Measurements from ENCODE around the gene ENO2.

Gene ENO2

GRCh38 chr12:6957741-6958608, 43.6 kb downstream of the ENO2 start:
- H3K27me3 ChIP-seq (ENCODE audit: control insufficient read depth, insufficient read depth, low read length, poor library complexity, severe bottlenecking): no peaks in the 10 kb centered on the region
- H3K4me3 ChIP-seq (ENCODE audit: insufficient read depth, low read depth, low read length): no peak overlapping the region
- no peak overlapping the region for H3K27ac ChIP-seq (ENCODE audit: insufficient read depth, low read depth, low read length, poor library complexity, severe bottlenecking)
- 91 to 92% methylated on average over 28 of the region's 28 CpGs for WGBS, 2 experiments
- H3K36me3 ChIP-seq (ENCODE audit: control insufficient read depth, insufficient read depth, low read length): no peaks in the 10 kb centered on the region
- H3K4me1 ChIP-seq (ENCODE audit: control insufficient read depth, insufficient read depth, low read length): peaks cover 30% of the 10 kb centered on the region
- no peaks in the 10 kb centered on the region for H3K9me3 ChIP-seq (ENCODE audit: control insufficient read depth, low read length)

GRCh38 chr12:6958609-6959057, 44.3 kb downstream of the ENO2 start:
- H3K4me1 ChIP-seq (ENCODE audit: control insufficient read depth, insufficient read depth, low read length): peaks cover 28% of the 10 kb centered on the region
- H3K4me3 ChIP-seq (ENCODE audit: insufficient read depth, low read depth, low read length): no peak overlapping the region
- WGBS, 2 experiments: 89 to 90% methylated on average over 10 of the region's 10 CpGs
- no peaks in the 10 kb centered on the region for H3K27me3 ChIP-seq (ENCODE audit: control insufficient read depth, insufficient read depth, low read length, poor library complexity, severe bottlenecking)
- no peaks in the 10 kb centered on the region for H3K9me3 ChIP-seq (ENCODE audit: control insufficient read depth, low read length)
- no peak overlapping the region for H3K27ac ChIP-seq (ENCODE audit: insufficient read depth, low read depth, low read length, poor library complexity, severe bottlenecking)
- no peaks in the 10 kb centered on the region for H3K36me3 ChIP-seq (ENCODE audit: control insufficient read depth, insufficient read depth, low read length)

DNA sequence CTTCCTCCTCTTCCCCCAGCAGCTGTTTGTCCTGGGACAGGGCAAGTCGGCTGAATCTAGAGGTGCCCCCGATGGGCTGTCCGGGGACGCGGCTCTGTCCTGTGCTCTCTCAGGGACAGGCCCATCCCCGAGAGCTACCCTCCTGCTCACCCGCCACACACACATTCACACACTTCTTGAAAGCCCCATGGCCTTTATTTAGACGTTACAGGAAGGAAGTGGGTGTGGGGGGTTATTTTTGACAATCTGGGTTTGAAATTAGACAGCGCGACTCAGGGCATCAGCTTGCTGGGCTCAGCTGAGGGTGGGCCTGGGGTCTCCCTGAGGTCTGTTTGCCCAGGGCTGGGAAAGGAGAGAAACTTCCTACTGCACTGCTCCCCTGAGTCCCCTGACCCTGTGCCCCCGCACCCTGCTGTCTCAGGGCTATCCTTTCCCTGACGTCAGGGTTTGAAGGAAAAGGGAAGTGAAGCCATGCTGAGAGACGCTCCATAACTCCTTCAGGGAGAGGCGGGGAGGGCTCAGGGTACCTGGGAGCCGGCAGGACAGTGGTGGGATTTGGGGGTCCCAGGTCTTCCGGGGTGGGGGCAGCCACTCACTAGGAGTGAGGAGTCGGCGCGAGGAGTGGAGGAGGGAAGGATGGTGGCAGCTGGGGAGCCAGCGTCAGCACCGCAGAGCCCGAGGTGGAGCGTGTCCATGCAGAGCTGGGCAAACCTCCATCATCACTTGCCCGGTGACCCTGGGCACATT, 44.9 kb downstream of the ENO2 start:
- 85 to 86% methylated on average over 22 to 23 of the region's 24 CpGs for WGBS, 2 experiments
- no peaks in the 10 kb centered on the region for H3K36me3 ChIP-seq (ENCODE audit: control insufficient read depth, insufficient read depth, low read length)
- H3K27me3 ChIP-seq (ENCODE audit: control insufficient read depth, insufficient read depth, low read length, poor library complexity, severe bottlenecking): no peaks in the 10 kb centered on the region

GRCh38 chr12:6959805-6960592, 45.6 kb downstream of the ENO2 start:
- H3K27me3 ChIP-seq (ENCODE audit: control insufficient read depth, insufficient read depth, low read length, poor library complexity, severe bottlenecking): no peaks in the 10 kb centered on the region
- H3K36me3 ChIP-seq (ENCODE audit: control insufficient read depth, insufficient read depth, low read length): no peaks in the 10 kb centered on the region
- H3K4me3 ChIP-seq (ENCODE audit: insufficient read depth, low read depth, low read length): no peak overlapping the region
- peaks cover 26% of the 10 kb centered on the region for H3K4me1 ChIP-seq (ENCODE audit: control insufficient read depth, insufficient read depth, low read length)
- H3K27ac ChIP-seq (ENCODE audit: insufficient read depth, low read depth, low read length, poor library complexity, severe bottlenecking): no peak overlapping the region
- no peaks in the 10 kb centered on the region for H3K9me3 ChIP-seq (ENCODE audit: control insufficient read depth, low read length)
- 93 to 94% methylated on average over 26 of the region's 26 CpGs for WGBS, 2 experiments

More for the DNA sequence above, 44.9 kb downstream of the ENO2 start:
- Histone ChIP-seq H3K9me3 (ENCODE audit: control insufficient read depth, low read length) (no peaks in the 10 kb centered on the region), H3K4me3 (ENCODE audit: insufficient read depth, low read depth, low read length) (no peak overlapping the region), H3K4me1 (ENCODE audit: control insufficient read depth, insufficient read depth, low read length) (peaks cover 26% of the 10 kb centered on the region), H3K27ac (ENCODE audit: insufficient read depth, low read depth, low read length, poor library complexity, severe bottlenecking) (no peak overlapping the region)

DNA sequence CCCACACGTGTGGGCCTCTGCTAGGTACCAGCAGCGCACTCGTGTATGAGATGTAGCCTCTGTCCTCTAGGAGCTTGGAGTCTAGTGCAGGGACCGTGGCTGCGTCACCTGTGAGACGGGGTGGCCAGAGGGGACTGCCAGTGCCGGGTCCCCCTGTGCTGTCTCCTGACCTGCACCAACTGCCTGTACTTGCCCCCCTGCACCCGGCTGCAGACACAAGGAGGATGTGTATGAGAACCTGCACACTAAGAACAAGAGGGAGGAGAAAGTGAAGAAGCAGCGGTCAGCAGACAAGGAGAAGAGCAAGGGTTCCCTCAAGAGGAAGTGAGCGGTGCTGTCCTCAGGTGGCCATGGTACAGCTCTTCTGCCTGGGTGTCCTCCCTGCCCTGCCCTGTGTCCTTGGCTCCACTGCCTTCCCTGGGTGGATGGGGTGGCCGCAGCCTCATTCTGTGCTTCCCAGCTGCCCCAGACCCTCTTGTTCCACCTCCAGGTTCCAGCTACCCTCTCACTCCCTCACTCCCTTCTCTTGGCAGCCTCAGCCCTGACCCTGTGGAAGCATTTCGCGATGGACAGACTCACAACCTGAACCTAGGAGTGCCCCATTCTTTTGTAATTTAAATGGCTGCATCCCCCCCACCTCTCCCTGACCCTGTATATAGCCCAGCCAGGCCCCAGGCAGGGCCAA, 46.4 kb downstream of the ENO2 start:
- H3K36me3 ChIP-seq (ENCODE audit: control insufficient read depth, insufficient read depth, low read length): peaks cover 1% of the 10 kb centered on the region
- 84 to 85% methylated on average over 13 of the region's 13 CpGs for WGBS, 2 experiments
- no peaks in the 10 kb centered on the region for H3K27me3 ChIP-seq (ENCODE audit: control insufficient read depth, insufficient read depth, low read length, poor library complexity, severe bottlenecking)
- no peak overlapping the region for H3K27ac ChIP-seq (ENCODE audit: insufficient read depth, low read depth, low read length, poor library complexity, severe bottlenecking)
- H3K4me3 ChIP-seq (ENCODE audit: insufficient read depth, low read depth, low read length): no peak overlapping the region
- peaks cover 26% of the 10 kb centered on the region for H3K4me1 ChIP-seq (ENCODE audit: control insufficient read depth, insufficient read depth, low read length)
- H3K9me3 ChIP-seq (ENCODE audit: control insufficient read depth, low read length): no peaks in the 10 kb centered on the region

DNA sequence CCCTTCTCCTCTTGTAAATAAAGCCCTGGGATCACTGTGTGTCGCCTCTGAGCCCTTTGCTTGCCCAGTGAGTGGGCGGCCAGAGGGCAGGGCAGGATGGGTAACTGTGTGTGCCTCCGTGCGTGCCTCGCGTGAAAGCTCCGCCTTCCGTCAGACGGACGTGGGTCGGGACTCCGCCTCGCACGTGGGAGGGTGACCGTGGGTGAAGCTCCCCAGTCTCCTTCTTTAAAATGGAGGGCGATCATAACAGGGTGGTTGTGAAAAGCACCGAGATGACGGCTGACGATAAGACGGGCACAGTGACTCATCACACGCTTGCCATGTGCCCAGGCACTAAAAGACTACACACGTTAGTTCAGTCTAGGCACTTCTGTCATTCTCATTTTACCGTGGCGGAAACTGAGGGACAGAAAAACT, 46.9 kb downstream of the ENO2 start:
- 69 to 70% methylated on average over 24 of the region's 24 CpGs for WGBS, 2 experiments
- Histone ChIP-seq H3K36me3 (ENCODE audit: control insufficient read depth, insufficient read depth, low read length) (peaks cover 7% of the 10 kb centered on the region), H3K9me3 (ENCODE audit: control insufficient read depth, low read length) (no peaks in the 10 kb centered on the region), H3K27ac (ENCODE audit: insufficient read depth, low read depth, low read length, poor library complexity, severe bottlenecking) (peak overlapping the region; percentile 64), H3K27me3 (ENCODE audit: control insufficient read depth, insufficient read depth, low read length, poor library complexity, severe bottlenecking) (no peaks in the 10 kb centered on the region), H3K4me3 (ENCODE audit: insufficient read depth, low read depth, low read length) (peak overlapping the region; percentile 13), H3K4me1 (ENCODE audit: control insufficient read depth, insufficient read depth, low read length) (peaks cover 26% of the 10 kb centered on the region)

DNA sequence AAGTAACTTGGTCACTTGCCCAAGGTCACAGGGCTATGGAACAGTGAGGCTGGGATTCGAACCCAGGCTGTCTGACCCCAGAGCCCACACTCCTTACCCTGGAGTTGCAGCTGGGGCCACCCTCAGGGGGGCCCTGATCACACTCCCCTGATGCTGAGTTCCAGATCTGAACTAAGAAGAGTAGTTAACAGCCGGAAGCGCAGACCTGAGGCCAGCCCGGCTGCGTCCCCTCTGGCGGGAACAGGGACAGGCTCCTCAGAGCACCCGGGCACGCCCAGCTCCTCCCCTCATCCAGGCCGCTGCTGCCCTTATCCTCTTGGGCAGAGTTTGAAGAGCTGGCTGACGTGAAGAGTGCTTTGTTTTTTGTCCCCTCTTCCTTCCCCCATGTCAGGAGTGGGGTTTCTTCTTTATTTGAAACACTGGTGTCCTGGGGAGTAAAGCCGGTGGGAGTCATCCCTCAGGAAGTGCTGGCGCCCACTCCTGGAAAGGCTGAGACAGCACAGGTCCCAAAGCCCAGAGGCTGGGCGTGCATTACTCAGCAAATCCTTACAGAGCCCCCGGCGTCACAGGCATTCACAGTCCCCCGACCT, 47.4 kb downstream of the ENO2 start:
- 19 to 22% methylated on average over 16 of the region's 16 CpGs for WGBS, 2 experiments
- peak overlapping the region; percentile 13 for H3K4me3 ChIP-seq (ENCODE audit: insufficient read depth, low read depth, low read length)
- peak overlapping the region; percentile 64 for H3K27ac ChIP-seq (ENCODE audit: insufficient read depth, low read depth, low read length, poor library complexity, severe bottlenecking)

DNA sequence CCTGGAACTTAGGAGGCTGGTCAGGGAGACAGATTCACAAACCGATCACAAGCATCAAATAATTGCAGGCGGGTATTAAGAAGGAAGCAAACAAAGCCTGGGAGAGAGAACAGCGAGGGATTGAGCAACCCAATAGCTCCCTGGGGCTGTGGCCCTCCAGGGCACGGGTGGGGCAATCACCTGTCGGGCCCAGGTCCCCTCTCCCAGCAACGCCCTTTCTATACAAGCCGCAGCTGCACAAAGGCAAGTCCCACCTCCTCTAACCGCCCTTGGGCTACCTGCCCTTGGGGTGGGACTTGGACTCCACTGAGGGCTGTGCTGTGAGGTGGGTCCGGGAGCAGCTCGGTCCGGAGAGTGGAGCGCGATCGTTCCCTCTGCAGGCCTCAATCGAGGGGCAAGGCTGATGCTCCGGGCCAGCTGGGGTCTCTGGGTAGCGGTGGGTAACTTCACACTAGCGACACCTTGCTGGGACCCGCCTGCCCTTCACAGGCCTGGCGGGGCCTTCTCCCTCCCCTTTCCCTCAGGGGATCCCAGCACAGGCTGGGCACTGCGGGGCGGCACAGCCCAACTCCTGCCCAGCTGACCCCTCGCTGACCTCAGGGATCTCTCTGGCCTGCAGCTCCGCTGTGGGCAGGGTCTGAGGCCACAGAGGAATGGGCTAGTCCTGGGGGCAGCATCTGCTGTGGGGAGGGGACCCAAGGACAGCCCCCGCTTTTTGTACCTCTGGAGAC, 48.1 kb downstream of the ENO2 start:
- no peak overlapping the region for H3K4me3 ChIP-seq (ENCODE audit: insufficient read depth, low read depth, low read length)

More for the DNA sequence above, 47.4 kb downstream of the ENO2 start:
- H3K4me1 ChIP-seq (ENCODE audit: control insufficient read depth, insufficient read depth, low read length): peaks cover 26% of the 10 kb centered on the region
- H3K9me3 ChIP-seq (ENCODE audit: control insufficient read depth, low read length): no peaks in the 10 kb centered on the region
- peaks cover 10% of the 10 kb centered on the region for H3K36me3 ChIP-seq (ENCODE audit: control insufficient read depth, insufficient read depth, low read length)
- no peaks in the 10 kb centered on the region for H3K27me3 ChIP-seq (ENCODE audit: control insufficient read depth, insufficient read depth, low read length, poor library complexity, severe bottlenecking)

More for the DNA sequence above, 48.1 kb downstream of the ENO2 start:
- H3K36me3 ChIP-seq (ENCODE audit: control insufficient read depth, insufficient read depth, low read length): peaks cover 16% of the 10 kb centered on the region
- peaks cover 26% of the 10 kb centered on the region for H3K4me1 ChIP-seq (ENCODE audit: control insufficient read depth, insufficient read depth, low read length)
- no peaks in the 10 kb centered on the region for H3K27me3 ChIP-seq (ENCODE audit: control insufficient read depth, insufficient read depth, low read length, poor library complexity, severe bottlenecking)
- 72 to 73% methylated on average over 25 of the region's 25 CpGs for WGBS, 2 experiments
- peak overlapping the region; percentile 64 for H3K27ac ChIP-seq (ENCODE audit: insufficient read depth, low read depth, low read length, poor library complexity, severe bottlenecking)
- no peaks in the 10 kb centered on the region for H3K9me3 ChIP-seq (ENCODE audit: control insufficient read depth, low read length)
